ENCODE data around the gene HK3.

HK3 gene

GRCh38 chr5:176889321-176890280 lies 9.5 kb downstream of the HK3 start:
- H3K4me3 ChIP-seq (ENCODE audit: low read depth, low read length): no peak overlapping the region
- TF ChIP-seq CTCF (IDR thresholded peaks at IDR 0.05; ENCODE audit: low read depth, low read length): no peak

- no peak overlapping the region for H3K4me3 ChIP-seq (ENCODE audit: low read depth, low read length)
- no peak for TF ChIP-seq CTCF (IDR thresholded peaks at IDR 0.05; ENCODE audit: low read depth, low read length)
Measured at GRCh38 chr5:176888865-176889165, 10.3 kb downstream of the HK3 start.

GRCh38 chr5:176888016-176888864 lies 10.9 kb downstream of the HK3 start:
- no peak for TF ChIP-seq CTCF (IDR thresholded peaks at IDR 0.05; ENCODE audit: low read depth, low read length)
- no peak overlapping the region for H3K4me3 ChIP-seq (ENCODE audit: low read depth, low read length)

GRCh38 chr5:176887252-176887849 lies 11.8 kb downstream of the HK3 start:
- no peak for TF ChIP-seq CTCF (IDR thresholded peaks at IDR 0.05; ENCODE audit: low read depth, low read length)
- no peak overlapping the region for H3K4me3 ChIP-seq (ENCODE audit: low read depth, low read length)

- H3K4me3 ChIP-seq (ENCODE audit: low read depth, low read length): no peak overlapping the region
- no peak for TF ChIP-seq CTCF (IDR thresholded peaks at IDR 0.05; ENCODE audit: low read depth, low read length)
Measured at GRCh38 chr5:176886336-176887251, 12.6 kb downstream of the HK3 start.

GRCh38 chr5:176884571-176884890 lies 14.6 kb downstream of the HK3 start:
- no peak overlapping the region for H3K4me3 ChIP-seq (ENCODE audit: low read depth, low read length)
- no peak for TF ChIP-seq CTCF (IDR thresholded peaks at IDR 0.05; ENCODE audit: low read depth, low read length)

Data from WI38 (cell line).